HFFc6 (cell line): ENCODE measurements around the gene ZNF808. TPM values are rescaled to one million over a fixed set of nuclear protein-coding genes. Genes with fewer than 3 reads are reported as not detected.
"Not testable (repeated sequence)": the region's sequence is repeated elsewhere in the genome, so short reads cannot be mapped to it uniquely, and the experiment has no call there.

Experiments used
- DNase-seq: peaks from one replicate; pipeline ENCODE4 v3.0.0-alpha.2; 2018
- H3K27ac Mint-ChIP-seq: 2 replicates; pipeline ENCODE4 v1.8.0; 2020; ENCODE audit warnings: mild to moderate bottlenecking, mixed read lengths
- H3K27me3 Mint-ChIP-seq: 2 replicates; pipeline ENCODE4 v1.8.0; 2021; ENCODE audit warnings: mild to moderate bottlenecking, moderate library complexity, mixed read lengths; ENCODE audit not compliant: insufficient read depth
- H3K36me3 Mint-ChIP-seq: 2 replicates; pipeline ENCODE4 v1.8.0; 2021; ENCODE audit warnings: low read depth, mixed read lengths
- H3K4me1 Mint-ChIP-seq: 2 replicates; pipeline ENCODE4 v1.8.0; 2020; ENCODE audit warnings: low read depth, mixed read lengths
- H3K4me3 Mint-ChIP-seq: 2 replicates; pipeline ENCODE4 v1.8.0; 2020; ENCODE audit warnings: mild to moderate bottlenecking, moderate library complexity, mixed read lengths
- H3K9me3 Mint-ChIP-seq: 2 replicates; pipeline ENCODE4 v1.8.0; 2020; ENCODE audit warnings: mild to moderate bottlenecking, mixed read lengths
- CTCF ChIP-seq: fragments of 200-600 bp; sonication (generic); IDR thresholded peaks from 2 replicates; pipeline ENCODE4 v1.5.0; 2021; ENCODE audit warnings: antibody characterized with exemption, mild to moderate bottlenecking
- total RNA-seq, 6 experiments: library from RNA; stranded (reverse); fragmentation: NEBNext Ultra II Directional; extraction: Animal tissue kit (Norgen Biotek cat#: 25700); gene quantifications; 2 replicates in 1 of 6; 3 replicates in 5 of 6; pipeline ENCODE4 v1.2.3, GENCODE V29; 2021

Gene ZNF808
- total RNA-seq, 6 experiments from 2014 or later = 14.7 to 17.6 (median 15.8) TPM

- H3K9me3 Mint-ChIP-seq = peaks cover 84% of the 10 kb centered on the region
- H3K4me3 Mint-ChIP-seq = no peak overlapping the region
- H3K27me3 Mint-ChIP-seq = peaks cover 2% of the 10 kb centered on the region; the same call in 1 of the 2 replicates
- no peak for DNase-seq
- H3K4me1 Mint-ChIP-seq = no peaks in the 10 kb centered on the region
- no peak for TF ChIP-seq CTCF
- H3K36me3 Mint-ChIP-seq = peaks cover 34% of the 10 kb centered on the region
- no peak overlapping the region for H3K27ac Mint-ChIP-seq
These were observed 33.0 kb upstream of the ZNF808 start for GRCh38 chr19:52494518-52494917.

GRCh38 chr19:52498571-52498970 lies 28.9 kb upstream of the ZNF808 start:
- Mint-ChIP-seq H3K27me3 (peaks cover 5% of the 10 kb centered on the region), H3K9me3 (peaks cover 80% of the 10 kb centered on the region), H3K36me3 (peaks cover 36% of the 10 kb centered on the region), H3K4me3 (no peak overlapping the region), H3K27ac (no peak overlapping the region), H3K4me1 (no peaks in the 10 kb centered on the region)
- no peak for TF ChIP-seq CTCF
- no peak for DNase-seq

- Mint-ChIP-seq H3K36me3 (peaks cover 30% of the 10 kb centered on the region), H3K9me3 (peaks cover 78% of the 10 kb centered on the region)
- H3K27ac Mint-ChIP-seq, H3K4me3 Mint-ChIP-seq, DNase-seq, H3K4me1 Mint-ChIP-seq, H3K27me3 Mint-ChIP-seq: not testable (repeated sequence)
These were observed 27.0 kb upstream of the ZNF808 start for GRCh38 chr19:52500474-52500873.

- H3K4me3 Mint-ChIP-seq, DNase-seq, H3K27ac Mint-ChIP-seq, H3K4me1 Mint-ChIP-seq, H3K27me3 Mint-ChIP-seq: not testable (repeated sequence)
- peaks cover 77% of the 10 kb centered on the region for H3K9me3 Mint-ChIP-seq
- peaks cover 25% of the 10 kb centered on the region for H3K36me3 Mint-ChIP-seq
These were observed 26.5 kb upstream of the ZNF808 start for GRCh38 chr19:52500991-52501390.

- Mint-ChIP-seq H3K4me1 (no peaks in the 10 kb centered on the region), H3K36me3 (peaks cover 12% of the 10 kb centered on the region), H3K4me3 (no peak overlapping the region), H3K27me3 (no peaks in the 10 kb centered on the region), H3K27ac (no peak overlapping the region), H3K9me3 (peaks cover 62% of the 10 kb centered on the region)
- no peak for TF ChIP-seq CTCF
- DNase-seq = no peak
These were observed 20.2 kb upstream of the ZNF808 start for GRCh38 chr19:52507266-52507665.

- Mint-ChIP-seq H3K4me1 (peaks cover 6% of the 10 kb centered on the region; the same call in 1 of the 2 replicates), H3K9me3 (peaks cover 82% of the 10 kb centered on the region), H3K27me3 (no peaks in the 10 kb centered on the region; the same call in 1 of the 2 replicates), H3K27ac (no peak overlapping the region), H3K36me3 (peaks cover 45% of the 10 kb centered on the region), H3K4me3 (no peak overlapping the region)
- no peak for TF ChIP-seq CTCF
- DNase-seq = no peak
These were observed 11.3 kb upstream of the ZNF808 start for GRCh38 chr19:52516191-52516590.

GRCh38 chr19:52518646-52519045 lies 8.8 kb upstream of the ZNF808 start:
- H3K27me3 Mint-ChIP-seq = no peaks in the 10 kb centered on the region; the same call in 1 of the 2 replicates
- no peak for TF ChIP-seq CTCF
- no peak overlapping the region for H3K4me3 Mint-ChIP-seq
- no peak overlapping the region for H3K27ac Mint-ChIP-seq
- no peak for DNase-seq
- H3K4me1 Mint-ChIP-seq = peaks cover 6% of the 10 kb centered on the region; the same call in 1 of the 2 replicates
- peaks cover 33% of the 10 kb centered on the region for H3K36me3 Mint-ChIP-seq
- H3K9me3 Mint-ChIP-seq = peaks cover 74% of the 10 kb centered on the region

GRCh38 chr19:52519175-52519574 lies 8.3 kb upstream of the ZNF808 start:
- not testable (repeated sequence) for H3K4me1 Mint-ChIP-seq, H3K27me3 Mint-ChIP-seq, H3K27ac Mint-ChIP-seq, H3K4me3 Mint-ChIP-seq, DNase-seq
- H3K9me3 Mint-ChIP-seq = peaks cover 73% of the 10 kb centered on the region
- H3K36me3 Mint-ChIP-seq = peaks cover 28% of the 10 kb centered on the region
